HG03064 (cell line): ENCODE results near the gene RUFY3.
"Not testable (repeated sequence)": the region's sequence is repeated elsewhere in the genome, so short reads cannot be mapped to it uniquely, and the experiment has no call there.

Experiments used
- ATAC-seq: cut with Tn5 transposase; IDR thresholded peaks from one replicate; pipeline ENCODE4 v1.9.1; 2021; ENCODE audit warnings: low read depth; ENCODE audit not compliant: unreplicated experiment

RUFY3 gene

GRCh38 chr4:70768301-70768948, 46.7 kb downstream of the RUFY3 start:
- ATAC-seq = no peak

DNA sequence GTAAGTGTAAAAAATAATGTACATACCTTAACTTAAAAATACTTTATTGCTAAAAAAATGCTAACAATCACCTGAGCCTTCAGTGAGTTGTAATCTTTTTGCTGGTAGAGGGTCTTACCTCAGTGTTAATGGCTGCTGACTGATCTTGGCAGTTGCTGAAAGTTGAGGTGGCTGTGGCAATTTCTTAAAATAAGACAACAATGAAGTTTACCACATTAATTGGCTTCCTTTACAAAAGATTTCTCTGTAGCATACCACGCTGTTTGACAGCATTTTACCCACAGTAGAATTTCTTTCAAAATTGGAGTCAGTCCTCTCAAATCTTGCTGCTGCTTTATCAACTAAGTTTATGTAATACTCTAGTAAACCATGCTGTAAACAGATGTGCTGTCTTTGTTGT, 47.6 kb downstream of the RUFY3 start:
- not testable (repeated sequence) for ATAC-seq

GRCh38 chr4:70772929-70773555, 51.3 kb downstream of the RUFY3 start:
- ATAC-seq = no peak

- no peak for ATAC-seq
Observed at GRCh38 chr4:70778888-70779422, 57.2 kb downstream of the RUFY3 start.

DNA sequence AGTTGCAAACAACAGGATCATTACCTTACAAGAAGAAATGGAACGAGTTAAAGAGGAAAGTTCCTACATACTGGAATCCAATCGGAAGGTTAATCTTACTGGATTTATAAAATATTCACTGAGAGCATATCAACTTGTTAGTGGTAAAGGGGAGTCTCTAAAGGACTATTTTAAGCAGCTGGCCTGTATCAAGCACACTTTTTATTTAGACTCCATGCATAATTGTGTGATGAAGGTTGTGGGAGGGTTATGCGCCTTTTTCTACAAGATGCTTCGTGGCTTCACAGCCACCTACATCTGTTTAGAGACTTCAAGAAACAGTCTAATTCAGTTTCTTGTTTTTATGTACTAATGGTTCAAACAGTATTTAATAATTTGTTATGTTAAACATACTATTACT, 61.3 kb downstream of the RUFY3 start:
- ATAC-seq = no peak

DNA sequence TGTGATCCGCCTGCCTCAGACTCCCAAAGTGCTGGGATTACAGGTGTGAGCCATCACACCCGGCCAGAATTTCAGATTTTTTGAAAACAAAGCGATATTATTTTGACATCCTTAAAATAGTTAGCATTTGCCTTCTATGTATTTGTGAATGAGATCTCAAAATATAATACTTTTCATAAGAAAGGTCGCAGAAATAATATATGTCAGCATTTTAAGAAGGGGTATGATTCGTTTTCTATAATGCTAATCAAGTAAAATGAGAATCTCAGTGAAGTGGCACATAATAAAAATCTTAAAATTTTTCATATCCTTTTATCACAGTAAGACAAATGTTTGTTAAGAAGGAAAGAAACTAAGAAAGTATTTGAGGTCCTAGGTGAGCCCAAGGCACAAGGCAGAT, 65.7 kb downstream of the RUFY3 start:
- no peak for ATAC-seq

- ATAC-seq = no peak
Observed at GRCh38 chr4:70788733-70789132, 67.0 kb downstream of the RUFY3 start.

GRCh38 chr4:70793626-70794025, 71.9 kb downstream of the RUFY3 start:
- ATAC-seq = no peak

- ATAC-seq = no peak
Observed at GRCh38 chr4:70801265-70801809, 79.6 kb downstream of the RUFY3 start.

DNA sequence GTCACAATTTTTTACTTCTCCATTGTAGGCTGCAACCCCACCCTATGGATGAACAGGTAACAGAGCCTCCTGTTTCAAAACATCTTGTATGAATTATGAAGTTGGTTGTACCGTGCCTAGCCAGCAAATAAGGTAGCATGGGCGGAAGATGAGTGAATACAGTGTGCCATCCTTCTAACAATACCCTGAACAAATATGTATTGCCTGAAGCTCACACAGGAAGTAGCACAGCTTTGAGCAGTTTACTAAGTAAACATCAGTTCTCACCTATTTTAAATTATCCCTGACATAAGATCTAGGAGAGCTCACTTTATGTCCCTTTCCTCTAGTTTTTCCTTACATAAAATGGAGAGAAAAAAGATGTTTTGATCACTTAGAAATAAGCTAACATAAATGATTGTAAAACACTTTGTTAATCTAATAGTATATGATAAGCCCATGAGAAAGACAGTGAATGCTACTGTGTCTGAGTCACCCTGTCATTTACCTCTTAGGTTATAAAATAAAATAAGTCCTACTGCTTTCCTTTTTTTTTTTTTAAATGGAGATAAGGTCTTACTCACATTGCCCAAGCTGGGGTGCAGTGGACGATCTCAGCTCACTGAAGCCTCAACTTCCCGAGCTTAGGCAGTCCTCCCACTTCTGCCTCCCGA, 81.3 kb downstream of the RUFY3 start:
- ATAC-seq = no peak

DNA sequence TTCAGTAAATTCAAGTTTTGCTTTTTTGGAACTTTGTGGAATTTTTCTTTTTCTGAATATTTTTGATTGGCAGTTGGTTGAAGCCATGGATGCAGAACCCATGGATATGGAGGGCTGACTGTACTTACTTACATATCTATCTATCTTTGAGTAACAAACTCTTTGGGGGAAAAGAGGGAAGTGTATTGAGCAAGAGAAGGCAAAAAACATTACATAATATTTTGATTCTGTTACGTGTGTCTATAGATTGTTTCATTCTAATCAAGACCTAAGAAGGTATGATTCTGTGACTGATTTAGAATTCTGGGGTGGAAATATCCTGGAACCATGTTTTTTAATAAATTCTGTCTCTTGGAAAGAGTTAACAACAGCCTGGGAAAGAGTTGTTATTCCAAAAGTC, 86.4 kb downstream of the RUFY3 start:
- no peak for ATAC-seq

- ATAC-seq = no peak
Observed at GRCh38 chr4:70815370-70815769, 93.6 kb downstream of the RUFY3 start.

GRCh38 chr4:70816894-70817293, 95.1 kb downstream of the RUFY3 start:
- no peak for ATAC-seq

- no peak for ATAC-seq
Observed at GRCh38 chr4:70818173-70818855, 96.5 kb downstream of the RUFY3 start.

- no peak for ATAC-seq
Observed at GRCh38 chr4:70818921-70819320, 97.2 kb downstream of the RUFY3 start.

DNA sequence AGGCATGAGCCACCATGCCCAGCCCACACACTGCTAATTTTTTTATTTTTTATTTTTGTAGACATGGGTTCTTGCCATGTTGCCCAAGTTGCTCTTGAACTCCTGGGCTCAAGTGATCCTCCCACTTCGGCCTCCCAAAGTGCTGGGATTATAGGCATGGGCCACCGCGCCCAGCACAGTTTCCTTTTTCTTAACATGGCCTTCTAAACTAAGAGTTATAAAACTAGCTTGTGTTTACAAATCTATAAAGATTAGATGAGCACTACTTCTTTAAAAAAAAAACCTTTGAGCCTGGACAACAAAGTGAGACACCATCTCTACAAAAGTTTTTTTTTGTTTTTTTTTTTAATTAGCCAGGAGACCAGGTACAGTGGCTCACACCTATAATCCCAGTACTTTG, 107.3 kb downstream of the RUFY3 start:
- ATAC-seq = no peak

- no peak for ATAC-seq
Observed at GRCh38 chr4:70829492-70829891, 107.7 kb downstream of the RUFY3 start.

- ATAC-seq = no peak
Observed at GRCh38 chr4:70830054-70830453, 108.3 kb downstream of the RUFY3 start.

DNA sequence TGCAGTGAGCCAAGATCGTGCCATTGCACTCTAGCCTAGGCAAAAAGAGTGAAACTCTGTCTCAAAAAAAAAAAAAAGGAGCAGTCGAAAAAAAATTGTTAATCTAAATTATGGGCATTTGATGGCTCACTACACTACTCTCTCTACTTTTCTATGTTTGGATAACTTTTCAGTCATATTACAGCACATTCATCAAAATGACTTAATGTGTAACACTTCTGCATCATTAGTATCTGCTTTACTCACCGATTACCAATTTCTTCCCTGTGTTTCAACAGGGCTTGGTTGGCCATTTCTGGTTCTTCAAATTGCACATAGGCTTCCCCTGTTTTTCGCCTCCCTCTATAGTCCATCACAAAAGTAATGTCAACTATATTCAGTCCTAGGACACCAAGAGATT, 109.5 kb downstream of the RUFY3 start:
- no peak for ATAC-seq

GRCh38 chr4:70833675-70834074, 111.9 kb downstream of the RUFY3 start:
- ATAC-seq = no peak

DNA sequence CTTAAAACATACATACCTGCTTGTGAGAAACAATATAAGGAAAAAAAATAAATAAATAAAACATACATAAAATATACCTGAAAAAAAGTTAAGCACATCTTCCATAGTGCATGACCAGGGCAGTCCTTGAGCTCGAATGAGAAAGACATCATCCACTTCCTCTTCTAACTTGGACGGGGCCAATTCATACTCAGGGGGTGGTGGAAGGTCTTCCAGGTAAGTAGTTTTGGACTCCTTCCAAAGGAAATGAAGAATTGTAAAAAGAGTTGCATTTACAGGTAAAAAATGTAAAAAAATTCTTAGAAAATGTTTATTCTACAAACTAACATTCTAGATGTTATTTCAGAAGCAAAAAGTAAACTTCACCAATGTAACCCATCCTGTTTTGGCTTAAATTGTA, 114.3 kb downstream of the RUFY3 start:
- ATAC-seq = no peak
